Esophagus squamous epithelium (tissue), 4 donors: ENCODE measurements around the gene NDUFS5.

Experiments used
- POLR2A ChIP-seq, 4 donors: fragments of 450-650 bp; IDR thresholded peaks; one replicate each; pipeline ENCODE4 v1.6.1; 2017; ENCODE audit warnings: antibody characterized with exemption in 4 of 4, mild to moderate bottlenecking in 4 of 4, moderate library complexity in 3 of 4
- TF ChIP-seq, protein P1 (sequence below), 6 experiments: fragments of 450-650 bp in 4 of 6; fragments of 200-600 bp in 2 of 6; sonication (generic) in 2 of 6; IDR thresholded peaks; one replicate each; pipeline ENCODE4 v1.5.1; 2016 to 2019; ENCODE audit warnings: antibody characterized with exemption in 6 of 6, mild to moderate bottlenecking in 4 of 6, moderate library complexity in 4 of 6

DNA sequence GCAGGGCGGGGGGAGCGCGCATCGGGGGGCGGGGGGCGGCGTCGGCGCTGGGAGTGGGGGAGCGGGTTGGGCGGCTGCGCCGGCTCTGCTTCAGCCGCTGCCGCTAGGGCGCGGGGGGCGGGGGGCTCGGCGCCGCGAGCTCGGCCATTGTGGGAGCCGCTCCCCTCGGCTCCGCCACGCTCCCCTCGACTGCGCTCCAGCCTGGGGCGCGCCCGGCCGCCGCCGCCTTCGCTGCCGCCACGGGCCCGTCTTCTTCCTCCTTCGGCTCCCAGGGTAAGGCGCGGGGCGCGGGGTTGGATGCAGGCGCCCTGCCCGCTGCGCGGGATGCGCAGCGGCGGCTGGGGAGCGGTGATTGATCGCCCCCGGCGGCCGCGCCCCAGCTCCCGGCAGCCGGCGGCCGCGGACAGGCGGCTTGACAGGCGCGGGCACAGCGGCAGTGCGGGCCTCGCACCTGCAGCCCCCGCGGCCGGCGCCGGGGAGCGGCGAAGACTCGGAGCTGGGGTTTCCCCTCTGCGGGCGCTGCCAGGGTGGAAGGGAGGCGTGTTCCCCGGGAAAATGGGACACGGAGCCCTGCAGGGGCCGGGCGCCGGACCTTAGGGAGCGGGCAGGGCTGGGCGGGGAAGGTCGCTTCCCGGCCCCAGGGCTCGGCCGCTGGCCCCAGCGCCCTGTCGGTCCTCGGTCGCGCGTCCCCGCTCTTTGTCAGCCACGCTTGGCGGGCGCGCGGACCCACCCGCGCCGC is 55.3 kb downstream of the NDUFS5 start:
- TF ChIP-seq, protein P1, sequence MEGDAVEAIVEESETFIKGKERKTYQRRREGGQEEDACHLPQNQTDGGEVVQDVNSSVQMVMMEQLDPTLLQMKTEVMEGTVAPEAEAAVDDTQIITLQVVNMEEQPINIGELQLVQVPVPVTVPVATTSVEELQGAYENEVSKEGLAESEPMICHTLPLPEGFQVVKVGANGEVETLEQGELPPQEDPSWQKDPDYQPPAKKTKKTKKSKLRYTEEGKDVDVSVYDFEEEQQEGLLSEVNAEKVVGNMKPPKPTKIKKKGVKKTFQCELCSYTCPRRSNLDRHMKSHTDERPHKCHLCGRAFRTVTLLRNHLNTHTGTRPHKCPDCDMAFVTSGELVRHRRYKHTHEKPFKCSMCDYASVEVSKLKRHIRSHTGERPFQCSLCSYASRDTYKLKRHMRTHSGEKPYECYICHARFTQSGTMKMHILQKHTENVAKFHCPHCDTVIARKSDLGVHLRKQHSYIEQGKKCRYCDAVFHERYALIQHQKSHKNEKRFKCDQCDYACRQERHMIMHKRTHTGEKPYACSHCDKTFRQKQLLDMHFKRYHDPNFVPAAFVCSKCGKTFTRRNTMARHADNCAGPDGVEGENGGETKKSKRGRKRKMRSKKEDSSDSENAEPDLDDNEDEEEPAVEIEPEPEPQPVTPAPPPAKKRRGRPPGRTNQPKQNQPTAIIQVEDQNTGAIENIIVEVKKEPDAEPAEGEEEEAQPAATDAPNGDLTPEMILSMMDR (IDR thresholded peaks at IDR 0.05) = peak in 1 of 6 experiments; percentile 9
- no peak for TF ChIP-seq POLR2A (IDR thresholded peaks at IDR 0.05)
